K562 (cell line): ENCODE measurements around the gene SIRT3. TPM values are rescaled to one million over a fixed set of nuclear protein-coding genes. Genes with fewer than 3 reads are reported as not detected.

Experiments used
- ATAC-seq: fragments of 200-7000 bp; cut with Tn5 transposase; 3 replicates; pipeline ENCODE4 v1.9.1; 2020; ENCODE audit warnings: moderate library complexity
- BruUV-seq: library from RNA; stranded (reverse); fragments of 400-500 nt; replicated peaks from 2 replicates; lab custom pipeline; 2021; lab: Mats Ljungman, UMichigan
- CTCF ChIA-PET: fragments of 300-600 bp; formaldehyde crosslinking; extraction: SDS; loops from one replicate; lab custom pipeline; 2021; ENCODE audit warnings: low intra/inter-chr PET ratio; lab: Yijun Ruan, JAX
- POLR2A ChIA-PET: fragments of 300-600, 350-650 bp; sonication (Branson Sonifier 250); formaldehyde crosslinking; extraction: SDS; loops from one replicate; lab custom pipeline; 2021; ENCODE audit warnings: antibody characterized with exemption, inconsistent platforms; lab: Yijun Ruan, JAX
- DNase-seq, 4 experiments: peaks; one replicate each; pipeline versions ENCODE4 v3.0.0 to v3.0.0-alpha.2; 2011 to 2018; ENCODE audit warnings: low spot score in 3 of 4, mixed read lengths in 3 of 4; ENCODE audit errors: extremely low read depth in 1 of 4
- FAIRE-seq: peaks from 2 replicates; lab custom pipeline; 2011; peaks lifted over from hg19 to GRCh38; lab: Jason Lieb, UNC
- H2AFZ ChIP-seq: 2 replicates; pipeline ENCODE4 v1.6.0; 2011; ENCODE audit warnings: low read depth, low read length, control low read depth, inconsistent platforms
- H3K27ac ChIP-seq: fragments of 200-600 bp; 3 replicates; pipeline ENCODE4 v1.8.0; 2011; ENCODE audit warnings: low read depth, mild to moderate bottlenecking, control low read depth, inconsistent platforms, low read length, moderate library complexity, mixed read lengths; ENCODE audit errors: extremely low read depth
- H3K27me3 ChIP-seq, 2 experiments: fragments of 300-600 bp in 1 of 2; 2 replicates in 1 of 2; 3 replicates in 1 of 2; pipeline versions ENCODE4 v1.6.0 to v1.8.0; 2011; ENCODE audit warnings: inconsistent platforms in 2 of 2, low read length in 2 of 2, mild to moderate bottlenecking in 1 of 2, mixed read lengths in 1 of 2, moderate library complexity in 1 of 2; ENCODE audit not compliant: control insufficient read depth in 2 of 2, insufficient read depth in 2 of 2
- H3K36me3 ChIP-seq: fragments of 300-600 bp; 3 replicates; pipeline ENCODE4 v1.8.0; 2011; ENCODE audit warnings: mild to moderate bottlenecking, low read length, inconsistent platforms; ENCODE audit not compliant: control insufficient read depth, insufficient read depth
- H3K4me1 ChIP-seq, 2 experiments: fragments of 200-600 bp in 1 of 2; replicated peaks in 1 of 2; 2 replicates in 1 of 2; 3 replicates in 1 of 2; pipeline versions ENCODE4 v1.5.1 to v1.8.0; 2011; ENCODE audit warnings: inconsistent platforms in 2 of 2, low read length in 2 of 2, mild to moderate bottlenecking in 1 of 2, mixed read lengths in 1 of 2, moderate library complexity in 1 of 2; ENCODE audit not compliant: control insufficient read depth in 2 of 2, insufficient read depth in 2 of 2
- H3K4me2 ChIP-seq: 2 replicates; pipeline ENCODE4 v1.6.1; 2011; ENCODE audit warnings: low read length, control low read depth, inconsistent platforms, mixed read lengths; ENCODE audit not compliant: insufficient read depth
- H3K4me3 ChIP-seq: fragments of 200-600 bp; sonication (generic), shearing (Covaris generic); 2 replicates; pipeline ENCODE4 v1.5.1; 2016; ENCODE audit warnings: control low read depth, inconsistent platforms
- H3K79me2 ChIP-seq: fragments of 200-600 bp; 3 replicates; pipeline ENCODE4 v1.8.0; 2011; ENCODE audit warnings: low read length, inconsistent platforms; ENCODE audit not compliant: control insufficient read depth, insufficient read depth
- H3K9ac ChIP-seq, 2 experiments: 2 replicates each; pipeline versions ENCODE4 v1.6.0 to v1.6.1; 2011; ENCODE audit warnings: low read depth in 2 of 2, low read length in 2 of 2, control low read depth in 1 of 2, inconsistent platforms in 1 of 2, mild to moderate bottlenecking in 1 of 2, mixed read lengths in 1 of 2; ENCODE audit not compliant: insufficient read depth in 1 of 2
- H3K9me1 ChIP-seq: one replicate; pipeline ENCODE4 v1.6.0; 2011; ENCODE audit warnings: inconsistent platforms, mild to moderate bottlenecking, low read length, moderate library complexity; ENCODE audit not compliant: control insufficient read depth, insufficient read depth
- H3K9me3 ChIP-seq: replicated peaks from 2 replicates; pipeline ENCODE4 v1.5.1; 2011; ENCODE audit warnings: low read depth, low read length, inconsistent platforms; ENCODE audit not compliant: control insufficient read depth, insufficient read depth
- H4K20me1 ChIP-seq: replicated peaks from 2 replicates; pipeline ENCODE4 v1.6.1; 2011; ENCODE audit warnings: low read length, inconsistent platforms, mixed read lengths; ENCODE audit not compliant: control insufficient read depth, insufficient read depth
- BCL6 ChIP-seq: fragments of 250-450 bp; sonication (Bioruptor Pico); IDR thresholded peaks from 2 replicates; pipeline ENCODE4 v1.4.0; 2020
- EHMT2 ChIP-seq: fragments of 450-650 bp; IDR thresholded peaks from 2 replicates; pipeline ENCODE4 v1.6.1; 2018; ENCODE audit warnings: antibody characterized with exemption
- ELF1 ChIP-seq: fragments of 200-800 bp; sonication (Bioruptor generic); IDR thresholded peaks from 2 replicates; pipeline ENCODE4 v1.6.1; 2016; ENCODE audit warnings: missing genetic modification characterization, missing compliant biosample characterization
- ERF ChIP-seq: fragments of 450-650 bp; formaldehyde crosslinking; IDR thresholded peaks from 2 replicates; pipeline ENCODE4 v1.4.0; 2020; ENCODE audit warnings: mild to moderate bottlenecking, mixed read lengths
- JUNB ChIP-seq: fragments of 450-650 bp; formaldehyde crosslinking; conservative IDR thresholded peaks from 2 replicates; pipeline ENCODE4 v1.4.0; 2020; ENCODE audit warnings: mild to moderate bottlenecking
- KHSRP ChIP-seq: fragments of 450-650 bp; IDR thresholded peaks from 2 replicates; pipeline ENCODE4 v1.6.1; 2017
- LARP7 ChIP-seq: fragments of 450-650 bp; IDR thresholded peaks from 2 replicates; pipeline ENCODE4 v1.6.1; 2016
- MXD1 ChIP-seq: fragments of 250-450 bp; sonication (Bioruptor Pico); IDR thresholded peaks from 2 replicates; pipeline ENCODE4 v1.8.0; 2021; ENCODE audit warnings: borderline replicate concordance, mild to moderate bottlenecking, moderate library complexity; ENCODE audit not compliant: poor library complexity, severe bottlenecking
- PURB ChIP-seq: sonication (generic); formaldehyde crosslinking; IDR thresholded peaks from 2 replicates; pipeline ENCODE4 v1.9.0; 2021; ENCODE audit warnings: low read depth, mild to moderate bottlenecking, missing genetic modification reagents
- RBM22 ChIP-seq: fragments of 200-400 bp; formaldehyde crosslinking; IDR thresholded peaks from 2 replicates; pipeline ENCODE4 v1.6.1; 2018; ENCODE audit warnings: low read length, low read depth; ENCODE audit not compliant: poor library complexity, severe bottlenecking
- SRSF3 ChIP-seq: fragments of 200-400 bp; formaldehyde crosslinking; IDR thresholded peaks from 2 replicates; pipeline ENCODE4 v1.6.1; 2016; ENCODE audit warnings: mild to moderate bottlenecking, low read length, moderate library complexity; ENCODE audit not compliant: insufficient read depth
- TCF15 ChIP-seq: fragments of 250-450 bp; sonication (Bioruptor Pico); IDR thresholded peaks from 2 replicates; pipeline ENCODE4 v1.8.0; 2022; ENCODE audit warnings: moderate library complexity, mild to moderate bottlenecking, inconsistent platforms
- ZNF347 ChIP-seq: fragments of 450-650 bp; formaldehyde crosslinking; IDR thresholded peaks from 2 replicates; pipeline ENCODE4 v1.4.0; 2020; ENCODE audit warnings: low read depth, mild to moderate bottlenecking, moderate library complexity
- ZNF695 ChIP-seq: fragments of 450-650 bp; formaldehyde crosslinking; IDR thresholded peaks from 2 replicates; pipeline ENCODE4 v1.4.0; 2020; ENCODE audit warnings: mild to moderate bottlenecking, moderate library complexity
- ZNF75A ChIP-seq: fragments of 450-650 bp; formaldehyde crosslinking; IDR thresholded peaks from 2 replicates; pipeline ENCODE4 v1.4.0; 2020; ENCODE audit warnings: mild to moderate bottlenecking
- WGBS: fragments of 100-300 bp; shearing (Covaris generic); methylation state at CpG from one replicate; pipeline ENCODE4 v1.1.6; 2016; ENCODE audit warnings: low coverage, mixed read lengths; ENCODE audit not compliant: insufficient coverage; ENCODE audit errors: missing lambda C conversion rate; 5-methylcytosine and 5-hydroxymethylcytosine counted together
- in situ Hi-C: fragments of 300-500 bp; cut with MboI; formaldehyde crosslinking; loops from 4 replicates; pipeline ENCODE4 v1.15.0; 2018; ENCODE audit warnings: inconsistent platforms, mixed read lengths
- intact Hi-C: fragments of 100-400 bp; cut with micrococcal nuclease; formaldehyde crosslinking; loops from 2 replicates; pipeline ENCODE4 v1.14.2; 2022
- polyA plus RNA-seq, 8 experiments: library from polyadenylated mRNA; depleted of rRNA in 4 of 8; stranded (reverse) in 5 of 8; unstranded in 3 of 8; fragments of >200 nt; fragmentation: Nextera tagmentation in 2 of 8; fragmentation: Illumina TruSeq in 1 of 8; extraction: Ambion mirVana in 2 of 8; extraction: Trizol in 1 of 8; gene quantifications; 2 replicates each; pipeline versions ENCODE4 v1.2.1 to v1.2.3, GENCODE V29; 2011 to 2014; ENCODE audit warnings: inconsistent platforms in 1 of 8, missing spikeins in 1 of 8
- total RNA-seq, 7 experiments: library from RNA; depleted of rRNA in 6 of 7; stranded (reverse); fragments of >200 nt in 6 of 7; fragmentation: Illumina TruSeq in 2 of 7; extraction: Trizol in 2 of 7; gene quantifications; 2 replicates each; pipeline versions ENCODE4 v1.2.1 to v1.2.3, GENCODE V29; 2011 to 2021; ENCODE audit warnings: low replicate concordance in 1 of 7
- TF ChIP-seq, protein P1 (sequence below): fragments of 250-450 bp; sonication (Bioruptor Pico); IDR thresholded peaks from 2 replicates; pipeline ENCODE4 v1.4.0; 2020; ENCODE audit warnings: mild to moderate bottlenecking, moderate library complexity

SIRT3 gene
- total and polyA plus RNA-seq, 9 of the 15 experiments (the other 6 are each of a cell fraction or from before 2014, with no cell fraction given), result 1.9 to 27.5 (median 14.5) TPM

- WGBS, result 80% methylated on average over 7 of the region's 8 CpGs
- Histone ChIP-seq H3K4me1 (peaks cover 19 to 34% of the 10 kb centered on the region in 2 experiments; a peak in 4 of 5 replicates), H2AFZ (no peak overlapping the region), H3K9ac (no peak overlapping the region; a peak in 1 of 4 replicates), H3K27ac (no peak overlapping the region), H3K27me3 (no peaks in the 10 kb centered on the region), H3K36me3 (no peaks in the 10 kb centered on the region), H3K9me3 (peaks cover 11% of the 10 kb centered on the region), H3K79me2 (peaks cover 10% of the 10 kb centered on the region; the same call in 1 of the 3 replicates), H4K20me1 (no peaks in the 10 kb centered on the region), H3K4me3 (no peak overlapping the region), H3K9me1 (no peaks in the 10 kb centered on the region), H3K4me2 (no peak overlapping the region)
- ChIA-PET POLR2A (interaction anchor here (0.8 to 1.3 kb wide), 5 partner anchors 10 to 58 kb away, joined by 3 to 5 read pairs (median 4); no protein-coding TSS in a partner anchor), CTCF (no interaction called here)
- in situ Hi-C loops, result no loop called here
- FAIRE-seq (no peak), DNase-seq (no peak), ATAC-seq (no peak)
- intact Hi-C loops, result no loop called here
- BruUV-seq, result no TSS peak
- TF ChIP-seq ELF1 (tag) (no peak), ERF (CRISPR knock-in tag) (no peak), LARP7 (no peak), ZNF695 (CRISPR knock-in tag) (no peak), PURB (CRISPR knock-in tag) (no peak), BCL6 (CRISPR knock-in tag) (no peak), EHMT2 (no peak), ZNF347 (CRISPR knock-in tag) (no peak), ZNF75A (CRISPR knock-in tag) (no peak), RBM22 (no peak), KHSRP (no peak), JUNB (CRISPR knock-in tag) (no peak), SRSF3 (no peak), TCF15 (CRISPR knock-in tag) (no peak), MXD1 (CRISPR knock-in tag) (no peak)
- TF ChIP-seq, protein P1, sequence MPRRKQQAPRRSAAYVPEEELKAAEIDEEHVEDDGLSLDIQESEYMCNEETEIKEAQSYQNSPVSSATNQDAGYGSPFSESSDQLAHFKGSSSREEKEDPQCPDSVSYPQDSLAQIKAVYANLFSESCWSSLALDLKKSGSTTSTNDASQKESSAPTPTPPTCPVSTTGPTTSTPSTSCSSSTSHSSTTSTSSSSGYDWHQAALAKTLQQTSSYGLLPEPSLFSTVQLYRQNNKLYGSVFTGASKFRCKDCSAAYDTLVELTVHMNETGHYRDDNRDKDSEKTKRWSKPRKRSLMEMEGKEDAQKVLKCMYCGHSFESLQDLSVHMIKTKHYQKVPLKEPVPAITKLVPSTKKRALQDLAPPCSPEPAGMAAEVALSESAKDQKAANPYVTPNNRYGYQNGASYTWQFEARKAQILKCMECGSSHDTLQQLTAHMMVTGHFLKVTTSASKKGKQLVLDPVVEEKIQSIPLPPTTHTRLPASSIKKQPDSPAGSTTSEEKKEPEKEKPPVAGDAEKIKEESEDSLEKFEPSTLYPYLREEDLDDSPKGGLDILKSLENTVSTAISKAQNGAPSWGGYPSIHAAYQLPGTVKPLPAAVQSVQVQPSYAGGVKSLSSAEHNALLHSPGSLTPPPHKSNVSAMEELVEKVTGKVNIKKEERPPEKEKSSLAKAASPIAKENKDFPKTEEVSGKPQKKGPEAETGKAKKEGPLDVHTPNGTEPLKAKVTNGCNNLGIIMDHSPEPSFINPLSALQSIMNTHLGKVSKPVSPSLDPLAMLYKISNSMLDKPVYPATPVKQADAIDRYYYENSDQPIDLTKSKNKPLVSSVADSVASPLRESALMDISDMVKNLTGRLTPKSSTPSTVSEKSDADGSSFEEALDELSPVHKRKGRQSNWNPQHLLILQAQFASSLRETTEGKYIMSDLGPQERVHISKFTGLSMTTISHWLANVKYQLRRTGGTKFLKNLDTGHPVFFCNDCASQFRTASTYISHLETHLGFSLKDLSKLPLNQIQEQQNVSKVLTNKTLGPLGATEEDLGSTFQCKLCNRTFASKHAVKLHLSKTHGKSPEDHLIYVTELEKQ (CRISPR knock-in tag), result no peak
Observed at GRCh38 chr11:271319-271715, 35.2 kb upstream of the SIRT3 start.
